Measurements from ENCODE around the gene SPSB3.
A peak's percentile ranks its signal among the peaks of the same experiment; 100 is the strongest.
"Not testable (repeated sequence)": the region's sequence is repeated elsewhere in the genome, so short reads cannot be mapped to it uniquely, and the experiment has no call there.

SPSB3 gene

GRCh38 chr16:1816396-1817275 lies 34.3 kb upstream of the SPSB3 start:
- no peak for DNase-seq

GRCh38 chr16:1815461-1815860 lies 33.1 kb upstream of the SPSB3 start:
- no peak for DNase-seq

GRCh38 chr16:1812732-1813163 lies 30.4 kb upstream of the SPSB3 start:
- DNase-seq: peak; percentile 38

GRCh38 chr16:1810536-1810935 lies 28.2 kb upstream of the SPSB3 start:
- no peak for DNase-seq

- DNase-seq: no peak
These were observed 27.7 kb upstream of the SPSB3 start for GRCh38 chr16:1810106-1810505.

- no peak for DNase-seq
These were observed 27.0 kb upstream of the SPSB3 start for GRCh38 chr16:1809281-1809801.

GRCh38 chr16:1808691-1809090 lies 26.3 kb upstream of the SPSB3 start:
- DNase-seq: no peak

- no peak for DNase-seq
These were observed 25.3 kb upstream of the SPSB3 start for GRCh38 chr16:1807626-1808025.

GRCh38 chr16:1800701-1801100 lies 18.3 kb upstream of the SPSB3 start:
- peak; percentile 8 for DNase-seq

- not testable (repeated sequence) for DNase-seq
These were observed 16.9 kb upstream of the SPSB3 start for GRCh38 chr16:1799263-1799662.

- DNase-seq: no peak
These were observed 12.7 kb upstream of the SPSB3 start for GRCh38 chr16:1794908-1795666.

- no peak for DNase-seq
These were observed 12.0 kb upstream of the SPSB3 start for GRCh38 chr16:1794221-1794871.

- no peak for DNase-seq
These were observed 11.3 kb upstream of the SPSB3 start, which contains the start of gene IGFALS for GRCh38 chr16:1793578-1794220. IGFALS (minus strand) TSS chr16:1793705; CDS start chr16:1793652, 53 bp downstream.

GRCh38 chr16:1792836-1793577 lies 10.6 kb upstream of the SPSB3 start:
- DNase-seq: no peak

GRCh38 chr16:1791943-1792812 lies 9.8 kb upstream of the SPSB3 start:
- DNase-seq: no peak

GRCh38 chr16:1791256-1791942 lies 9.0 kb upstream of the SPSB3 start:
- no peak for DNase-seq

GRCh38 chr16:1790611-1791255 lies 8.4 kb upstream of the SPSB3 start:
- no peak for DNase-seq

- no peak for DNase-seq
These were observed 7.9 kb upstream of the SPSB3 start for GRCh38 chr16:1790261-1790610.

GRCh38 chr16:1789643-1790045 lies 7.3 kb upstream of the SPSB3 start:
- no peak for DNase-seq

GRCh38 chr16:1788708-1789100 lies 6.3 kb upstream of the SPSB3 start:
- DNase-seq: no peak

Data from EL (cell line).